Body of pancreas (tissue), 4 donors: Measurements from ENCODE around the gene C2. TPM values are rescaled to one million over a fixed set of nuclear protein-coding genes. Genes with fewer than 3 reads are reported as not detected.

Source experiments
- ATAC-seq: fragments of 150-250 bp; one replicate; pipeline ENCODE4 v1.9.1; 2016
- DNase-seq, 4 donors: peaks; one replicate each; pipeline ENCODE4 v3.0.0-alpha.2; 2019
- H3K27ac ChIP-seq, 4 donors: fragments of 200-600 bp; sonication (generic); 1 replicate in 3 of 4; 2 replicates in 1 of 4; pipeline versions ENCODE4 v1.5.1 to v1.6.1; 2016 to 2019; ENCODE audit warnings: mild to moderate bottlenecking in 1 of 4, mixed read lengths in 1 of 4, moderate library complexity in 1 of 4
- H3K27me3 ChIP-seq, 2 donors: fragments of 200-600 bp; sonication (generic); one replicate each; pipeline ENCODE4 v1.6.0; 2016; ENCODE audit warnings: mild to moderate bottlenecking in 1 of 2
- H3K36me3 ChIP-seq, 2 donors: fragments of 200-600 bp; sonication (generic); replicated peaks in 1 of 2; 2 replicates each; pipeline ENCODE4 v1.5.1; 2016; ENCODE audit warnings: low read depth in 2 of 2; ENCODE audit not compliant: insufficient read depth in 1 of 2
- H3K4me1 ChIP-seq: fragments of 200-600 bp; sonication (generic); one replicate; pipeline ENCODE4 v1.6.0; 2016
- H3K4me3 ChIP-seq, 2 donors: fragments of 200-600 bp; sonication (generic); 1 replicate in 1 of 2; 2 replicates in 1 of 2; pipeline ENCODE4 v1.5.1; 2016 to 2019
- H3K9me3 ChIP-seq, 3 donors: fragments of 200-600 bp; sonication (generic); 1 replicate in 2 of 3; 2 replicates in 1 of 3; pipeline ENCODE4 v1.5.1; 2016
- POLR2A ChIP-seq, 3 donors: fragments of 450-650 bp; IDR thresholded peaks; one replicate each; pipeline ENCODE4 v1.6.1; 2016; ENCODE audit warnings: antibody characterized with exemption in 3 of 3, mild to moderate bottlenecking in 2 of 3
- WGBS, 2 donors: methylation state at CpG; one replicate each; pipeline ENCODE4 v1.1.5; 2017; 5-methylcytosine and 5-hydroxymethylcytosine counted together
- intact Hi-C: fragments of 100-400 bp; cut with DNase I; formaldehyde crosslinking; loops from one replicate; pipeline ENCODE4 v1.15.1; 2023
- total RNA-seq, 2 donors: library from RNA; depleted of rRNA; stranded (reverse); fragments of >200 nt; gene quantifications; one replicate each; pipeline ENCODE4 v1.1.0, GENCODE V29; 2016
- TF ChIP-seq, protein P1 (sequence below), 7 experiments: fragments of 450-650 bp in 4 of 7; fragments of 200-600 bp in 3 of 7; sonication (generic) in 3 of 7; IDR thresholded peaks; one replicate each; pipeline ENCODE4 v1.5.1; 2016 to 2019; ENCODE audit warnings: antibody characterized with exemption in 7 of 7

C2 gene
- total RNA-seq, 2 donors from 2014 or later = 1.3 TPM

DNA sequence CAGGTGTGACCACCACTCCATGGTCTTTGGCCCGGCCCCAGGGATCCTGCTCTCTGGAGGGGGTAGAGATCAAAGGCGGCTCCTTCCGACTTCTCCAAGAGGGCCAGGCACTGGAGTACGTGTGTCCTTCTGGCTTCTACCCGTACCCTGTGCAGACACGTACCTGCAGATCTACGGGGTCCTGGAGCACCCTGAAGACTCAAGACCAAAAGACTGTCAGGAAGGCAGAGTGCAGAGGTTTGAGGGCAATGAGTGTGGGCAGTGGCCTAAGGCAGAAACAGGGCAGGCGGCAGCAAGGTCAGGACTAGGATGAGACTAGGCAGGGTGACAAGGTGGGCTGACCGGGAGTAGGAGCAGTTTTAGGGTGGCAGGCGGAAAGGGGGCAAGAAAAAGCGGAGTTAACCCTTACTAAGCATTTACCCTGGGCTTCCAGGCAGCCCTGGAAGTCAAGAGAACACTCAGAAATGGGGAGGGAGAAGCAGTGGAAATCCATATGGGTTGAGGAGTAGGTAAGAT, 18.9 kb downstream of the C2 start:
- no peaks in the 10 kb centered on the region for H3K9me3 ChIP-seq
- H3K4me3 ChIP-seq = no peak overlapping the region
- H3K27me3 ChIP-seq = no peaks in the 10 kb centered on the region
- H3K27ac ChIP-seq = peak overlapping the region; percentile 86 to 88 (median 87)
- intact Hi-C loops = no loop called here
- DNase-seq = no peak
- TF ChIP-seq, protein P1, sequence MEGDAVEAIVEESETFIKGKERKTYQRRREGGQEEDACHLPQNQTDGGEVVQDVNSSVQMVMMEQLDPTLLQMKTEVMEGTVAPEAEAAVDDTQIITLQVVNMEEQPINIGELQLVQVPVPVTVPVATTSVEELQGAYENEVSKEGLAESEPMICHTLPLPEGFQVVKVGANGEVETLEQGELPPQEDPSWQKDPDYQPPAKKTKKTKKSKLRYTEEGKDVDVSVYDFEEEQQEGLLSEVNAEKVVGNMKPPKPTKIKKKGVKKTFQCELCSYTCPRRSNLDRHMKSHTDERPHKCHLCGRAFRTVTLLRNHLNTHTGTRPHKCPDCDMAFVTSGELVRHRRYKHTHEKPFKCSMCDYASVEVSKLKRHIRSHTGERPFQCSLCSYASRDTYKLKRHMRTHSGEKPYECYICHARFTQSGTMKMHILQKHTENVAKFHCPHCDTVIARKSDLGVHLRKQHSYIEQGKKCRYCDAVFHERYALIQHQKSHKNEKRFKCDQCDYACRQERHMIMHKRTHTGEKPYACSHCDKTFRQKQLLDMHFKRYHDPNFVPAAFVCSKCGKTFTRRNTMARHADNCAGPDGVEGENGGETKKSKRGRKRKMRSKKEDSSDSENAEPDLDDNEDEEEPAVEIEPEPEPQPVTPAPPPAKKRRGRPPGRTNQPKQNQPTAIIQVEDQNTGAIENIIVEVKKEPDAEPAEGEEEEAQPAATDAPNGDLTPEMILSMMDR (IDR thresholded peaks at IDR 0.05) = no peak
- no peak for TF ChIP-seq POLR2A (IDR thresholded peaks at IDR 0.05)
- 56 to 81% methylated on average over 11 of the region's 11 CpGs for WGBS, 2 donors
- peaks cover 16% of the 10 kb centered on the region for H3K4me1 ChIP-seq
- ATAC-seq = no peak
- no peaks in the 10 kb centered on the region for H3K36me3 ChIP-seq

DNA sequence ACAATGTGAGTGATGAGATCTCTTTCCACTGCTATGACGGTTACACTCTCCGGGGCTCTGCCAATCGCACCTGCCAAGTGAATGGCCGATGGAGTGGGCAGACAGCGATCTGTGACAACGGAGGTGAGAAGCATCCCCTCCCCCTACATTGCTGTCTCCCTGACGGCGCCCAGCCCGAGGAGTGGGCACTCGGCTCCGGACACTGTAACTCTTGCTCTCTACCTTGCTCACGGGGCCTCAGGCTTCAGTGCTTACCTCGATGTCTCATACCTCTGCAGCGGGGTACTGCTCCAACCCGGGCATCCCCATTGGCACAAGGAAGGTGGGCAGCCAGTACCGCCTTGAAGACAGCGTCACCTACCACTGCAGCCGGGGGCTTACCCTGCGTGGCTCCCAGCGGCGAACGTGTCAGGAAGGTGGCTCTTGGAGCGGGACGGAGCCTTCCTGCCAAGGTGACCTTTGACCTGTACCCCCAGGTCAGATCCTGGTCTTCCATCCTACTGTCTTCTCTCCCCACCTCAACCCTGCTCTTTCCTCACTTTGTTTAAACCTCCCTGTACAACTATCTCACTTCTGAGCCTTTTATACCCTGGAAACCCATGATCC, 19.7 kb downstream of the C2 start:
- peaks cover 16% of the 10 kb centered on the region for H3K4me1 ChIP-seq
- H3K9me3 ChIP-seq = no peaks in the 10 kb centered on the region
- ATAC-seq (no peak), DNase-seq (no peak)
- H3K27me3 ChIP-seq = no peaks in the 10 kb centered on the region
- WGBS, 2 donors = 75 to 85% methylated on average over 22 to 24 of the region's 24 CpGs
- intact Hi-C loops = no loop called here
- H3K36me3 ChIP-seq = no peaks in the 10 kb centered on the region
- no peak for TF ChIP-seq POLR2A (IDR thresholded peaks at IDR 0.05)
- TF ChIP-seq, protein P1 (IDR thresholded peaks at IDR 0.05) = no peak
- no peak overlapping the region for H3K4me3 ChIP-seq
- peak overlapping the region in 2 of 4 donors; percentile 88 for H3K27ac ChIP-seq

GRCh38 chr6:31947864-31948263, 20.3 kb downstream of the C2 start:
- Histone ChIP-seq H3K27me3 (no peaks in the 10 kb centered on the region), H3K27ac (no peak overlapping the region), H3K4me3 (no peak overlapping the region), H3K9me3 (no peaks in the 10 kb centered on the region), H3K4me1 (peaks cover 16% of the 10 kb centered on the region), H3K36me3 (peaks cover 0 to 1% of the 10 kb centered on the region in 2 donors)
- DNase-seq (no peak), ATAC-seq (no peak)
- 59 to 76% methylated on average over 4 of the region's 4 CpGs for WGBS, 2 donors
- intact Hi-C loops = no loop called here
- TF ChIP-seq, protein P1 (IDR thresholded peaks at IDR 0.05) = no peak
- TF ChIP-seq POLR2A (IDR thresholded peaks at IDR 0.05) = no peak

DNA sequence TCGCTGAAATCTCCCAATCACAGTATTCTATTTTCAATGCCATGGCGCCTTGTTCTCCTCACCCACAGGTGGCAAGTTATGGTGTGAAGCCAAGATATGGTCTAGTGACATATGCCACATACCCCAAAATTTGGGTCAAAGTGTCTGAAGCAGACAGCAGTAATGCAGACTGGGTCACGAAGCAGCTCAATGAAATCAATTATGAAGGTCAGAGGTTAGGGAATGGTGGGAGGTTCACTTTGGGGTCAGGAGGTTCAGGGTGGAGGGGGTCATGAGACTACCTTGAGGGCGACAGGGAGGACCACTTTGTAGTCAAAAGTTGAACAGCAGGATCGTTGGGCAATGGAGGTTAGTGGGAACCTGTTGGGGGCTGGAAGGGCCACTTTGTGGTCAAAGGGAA, 20.8 kb downstream of the C2 start:
- 48 to 50% methylated on average over 5 of the region's 5 CpGs for WGBS, 2 donors

DNA sequence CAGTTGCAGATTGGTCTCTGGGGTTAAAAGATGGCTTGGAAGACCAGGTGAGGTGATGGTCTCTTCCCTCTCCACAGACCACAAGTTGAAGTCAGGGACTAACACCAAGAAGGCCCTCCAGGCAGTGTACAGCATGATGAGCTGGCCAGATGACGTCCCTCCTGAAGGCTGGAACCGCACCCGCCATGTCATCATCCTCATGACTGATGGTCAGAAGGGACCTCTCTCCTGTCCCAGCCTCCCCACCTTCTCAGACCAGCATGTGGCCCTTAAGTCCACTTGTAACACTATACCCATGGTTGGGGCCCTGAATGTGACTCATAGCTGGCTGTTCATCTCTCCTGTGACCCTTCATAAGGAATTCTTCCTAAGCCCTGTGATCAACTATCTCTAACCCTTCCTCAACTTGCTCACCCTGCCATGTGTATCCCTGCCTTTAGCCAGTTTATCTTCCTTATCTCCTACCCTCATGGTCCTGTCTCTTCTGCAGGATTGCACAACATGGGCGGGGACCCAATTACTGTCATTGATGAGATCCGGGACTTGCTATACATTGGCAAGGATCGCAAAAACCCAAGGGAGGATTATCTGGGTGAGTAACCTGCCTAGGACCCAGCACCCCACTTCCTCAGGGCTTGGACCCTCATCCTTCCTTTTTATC, 21.4 kb downstream of the C2 start:
- no peak overlapping the region for H3K4me3 ChIP-seq
- H3K27me3 ChIP-seq = no peaks in the 10 kb centered on the region
- DNase-seq (no peak), ATAC-seq (no peak)
- no peaks in the 10 kb centered on the region for H3K9me3 ChIP-seq
- H3K27ac ChIP-seq = no peak overlapping the region
- peaks cover under 1 to 8% of the 10 kb centered on the region in 2 donors for H3K36me3 ChIP-seq
- 83 to 86% methylated on average over 5 to 6 of the region's 6 CpGs for WGBS, 2 donors
- H3K4me1 ChIP-seq = peaks cover 16% of the 10 kb centered on the region
- TF ChIP-seq POLR2A (IDR thresholded peaks at IDR 0.05) = no peak
- TF ChIP-seq, protein P1 (IDR thresholded peaks at IDR 0.05) = no peak
- intact Hi-C loops = no loop called here

More for the DNA sequence above, 20.8 kb downstream of the C2 start:
- Histone ChIP-seq H3K9me3 (no peaks in the 10 kb centered on the region), H3K36me3 (peaks cover 0 to 3% of the 10 kb centered on the region in 2 donors), H3K4me1 (peaks cover 16% of the 10 kb centered on the region), H3K27me3 (no peaks in the 10 kb centered on the region), H3K4me3 (no peak overlapping the region), H3K27ac (no peak overlapping the region)
- TF ChIP-seq POLR2A (IDR thresholded peaks at IDR 0.05) = no peak
- DNase-seq (no peak), ATAC-seq (no peak)
- intact Hi-C loops = no loop called here
